ENCODE data around the gene SGTB. TPM values are rescaled to one million over a fixed set of nuclear protein-coding genes. Genes with fewer than 3 reads are reported as not detected.
"Not testable (repeated sequence)": the region's sequence is repeated elsewhere in the genome, so short reads cannot be mapped to it uniquely, and the experiment has no call there.

Gene SGTB
- total RNA-seq, 1 donor from 2014 or later, result 3.0 TPM

GRCh38 chr5:65736011-65736410 lies 14.1 kb upstream of the SGTB start:
- no peak for ATAC-seq
- no peak for DNase-seq (ENCODE audit: low spot score)

GRCh38 chr5:65734921-65735320 lies 13.0 kb upstream of the SGTB start:
- DNase-seq (ENCODE audit: low spot score), result no peak
- no peak for ATAC-seq

GRCh38 chr5:65734196-65734775 lies 12.4 kb upstream of the SGTB start:
- not testable (repeated sequence) for DNase-seq (ENCODE audit: low spot score); ATAC-seq

GRCh38 chr5:65732046-65732445 lies 10.1 kb upstream of the SGTB start:
- peak; percentile 33 for ATAC-seq
- not testable (repeated sequence) for DNase-seq (ENCODE audit: low spot score)

GRCh38 chr5:65730910-65731309 lies 9.0 kb upstream of the SGTB start:
- DNase-seq (ENCODE audit: low spot score) (no peak), ATAC-seq (no peak)

GRCh38 chr5:65728218-65728617 lies 6.3 kb upstream of the SGTB start:
- no peak for ATAC-seq
- DNase-seq (ENCODE audit: low spot score), result no peak

- DNase-seq (ENCODE audit: low spot score), result no peak
- no peak for ATAC-seq
Observed at GRCh38 chr5:65727491-65728156, 5.7 kb upstream of the SGTB start.

- ATAC-seq (peak; percentile 57), DNase-seq (ENCODE audit: low spot score) (peak; percentile 62)
Observed at GRCh38 chr5:65722575-65723403, 880 bp upstream of the SGTB start.

- peak; percentile 68 for ATAC-seq
Observed at GRCh38 chr5:65721050-65721719, 724 bp downstream of the SGTB start.

GRCh38 chr5:65718576-65719310 lies 3.2 kb downstream of the SGTB start:
- no peak for DNase-seq (ENCODE audit: low spot score)
- no peak for ATAC-seq

More at GRCh38 chr5:65721050-65721719, 724 bp downstream of the SGTB start:
- DNase-seq (ENCODE audit: low spot score), result peak; percentile 88

GRCh38 chr5:65708145-65708544 lies 13.8 kb downstream of the SGTB start:
- no peak for ATAC-seq
- no peak for DNase-seq (ENCODE audit: low spot score)

GRCh38 chr5:65707663-65708062 lies 14.2 kb downstream of the SGTB start:
- no peak for DNase-seq (ENCODE audit: low spot score)
- ATAC-seq, result no peak

GRCh38 chr5:65704621-65705239 lies 17.2 kb downstream of the SGTB start:
- no peak for DNase-seq (ENCODE audit: low spot score)
- no peak for ATAC-seq

- ATAC-seq, result no peak
Observed at GRCh38 chr5:65702036-65702435, 19.9 kb downstream of the SGTB start.

GRCh38 chr5:65699338-65699737 lies 22.6 kb downstream of the SGTB start:
- no peak for DNase-seq (ENCODE audit: low spot score)
- no peak for ATAC-seq

More at GRCh38 chr5:65702036-65702435, 19.9 kb downstream of the SGTB start:
- DNase-seq (ENCODE audit: low spot score), result no peak

GRCh38 chr5:65696892-65697291 lies 25.0 kb downstream of the SGTB start:
- no peak for ATAC-seq
- DNase-seq (ENCODE audit: low spot score), result no peak

- no peak for DNase-seq (ENCODE audit: low spot score)
- no peak for ATAC-seq
Observed at GRCh38 chr5:65695896-65696295, 26.0 kb downstream of the SGTB start.

- no peak for ATAC-seq
- no peak for DNase-seq (ENCODE audit: low spot score)
Observed at GRCh38 chr5:65695162-65695755, 26.6 kb downstream of the SGTB start.

- DNase-seq (ENCODE audit: low spot score), result no peak
- ATAC-seq, result no peak
Observed at GRCh38 chr5:65693121-65693520, 28.8 kb downstream of the SGTB start.

GRCh38 chr5:65682148-65682547 lies 39.8 kb downstream of the SGTB start:
- DNase-seq (ENCODE audit: low spot score) (no peak), ATAC-seq (peak; percentile 52)
